Mucosa of descending colon (tissue), 3 donors: ENCODE data around the gene CFAP298. TPM values are rescaled to one million over a fixed set of nuclear protein-coding genes. Genes with fewer than 3 reads are reported as not detected.

Experiments
- ATAC-seq: fragments of 200-7000 bp; cut with Tn5 transposase; one replicate; pipeline ENCODE4 v1.9.1; 2020; ENCODE audit warnings: mild to moderate bottlenecking, moderate library complexity
- DNase-seq, 3 donors: peaks; one replicate each; pipeline ENCODE4 v3.0.0-alpha.2; 2020
- H3K36me3 ChIP-seq: fragments of 200-600 bp; one replicate; pipeline ENCODE4 v1.8.0; 2021; ENCODE audit warnings: low read depth, mild to moderate bottlenecking
- H3K4me1 ChIP-seq: fragments of 200-600 bp; one replicate; pipeline ENCODE4 v1.8.0; 2021; ENCODE audit warnings: low read depth, mild to moderate bottlenecking
- H3K4me3 ChIP-seq: fragments of 200-600 bp; one replicate; pipeline ENCODE4 v1.8.0; 2021; ENCODE audit warnings: mild to moderate bottlenecking
- H3K9me3 ChIP-seq: fragments of 200-600 bp; one replicate; pipeline ENCODE4 v1.8.0; 2021; ENCODE audit warnings: mild to moderate bottlenecking
- intact Hi-C, 2 donors: fragments of 100-400 bp; cut with DNase I in 1 of 2; cut with micrococcal nuclease in 1 of 2; formaldehyde crosslinking; loops; one replicate each; pipeline versions ENCODE4 v1.11.0 to v1.11.1; 2022; cut with DNase I, micrococcal nuclease
- total RNA-seq, 3 donors: library from RNA; stranded (reverse); fragmentation: NEBNext Ultra II Directional in 2 of 3; extraction: Animal tissue kit (Norgen Biotek cat#: 25700) in 2 of 3; gene quantifications; one replicate each; pipeline versions ENCODE4 v1.2.1 to v1.2.4, GENCODE V29; 2021 to 2023
- TF ChIP-seq, protein P1 (sequence below): fragments of 200-600 bp; IDR thresholded peaks from one replicate; pipeline ENCODE4 v1.8.0; 2022; ENCODE audit warnings: antibody characterized with exemption, mild to moderate bottlenecking
- donor health status: DM: no; HTN: no; CAD: no; lungs with moderate emphysema.
- donor health status: DM: no; HTN: no; CAD: no.
- donor health status: DM: no; HTN: yes; CAD: no.

The CFAP298 gene
- total RNA-seq, 3 donors from 2014 or later, result 24.2 to 35.6 (median 27.0) TPM

- no peaks in the 10 kb centered on the region for H3K9me3 ChIP-seq
- intact Hi-C loops, result loop anchor here (10.0 kb wide), 2 partner anchors 155 to 165 kb away; partner anchors contain the start of gene EVA1C (in 1 of the 2)
These were observed 42.6 kb downstream of the CFAP298 start for GRCh38 chr21:32569261-32570230.

GRCh38 chr21:32567626-32568025 lies 44.6 kb downstream of the CFAP298 start:
- ATAC-seq, result no peak
- DNase-seq, result no peak
- H3K36me3 ChIP-seq, result no peaks in the 10 kb centered on the region
- intact Hi-C loops, result no loop called here
- H3K4me3 ChIP-seq, result no peak overlapping the region
- TF ChIP-seq, protein P1, sequence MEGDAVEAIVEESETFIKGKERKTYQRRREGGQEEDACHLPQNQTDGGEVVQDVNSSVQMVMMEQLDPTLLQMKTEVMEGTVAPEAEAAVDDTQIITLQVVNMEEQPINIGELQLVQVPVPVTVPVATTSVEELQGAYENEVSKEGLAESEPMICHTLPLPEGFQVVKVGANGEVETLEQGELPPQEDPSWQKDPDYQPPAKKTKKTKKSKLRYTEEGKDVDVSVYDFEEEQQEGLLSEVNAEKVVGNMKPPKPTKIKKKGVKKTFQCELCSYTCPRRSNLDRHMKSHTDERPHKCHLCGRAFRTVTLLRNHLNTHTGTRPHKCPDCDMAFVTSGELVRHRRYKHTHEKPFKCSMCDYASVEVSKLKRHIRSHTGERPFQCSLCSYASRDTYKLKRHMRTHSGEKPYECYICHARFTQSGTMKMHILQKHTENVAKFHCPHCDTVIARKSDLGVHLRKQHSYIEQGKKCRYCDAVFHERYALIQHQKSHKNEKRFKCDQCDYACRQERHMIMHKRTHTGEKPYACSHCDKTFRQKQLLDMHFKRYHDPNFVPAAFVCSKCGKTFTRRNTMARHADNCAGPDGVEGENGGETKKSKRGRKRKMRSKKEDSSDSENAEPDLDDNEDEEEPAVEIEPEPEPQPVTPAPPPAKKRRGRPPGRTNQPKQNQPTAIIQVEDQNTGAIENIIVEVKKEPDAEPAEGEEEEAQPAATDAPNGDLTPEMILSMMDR, result no peak
- no peaks in the 10 kb centered on the region for H3K9me3 ChIP-seq
- no peaks in the 10 kb centered on the region for H3K4me1 ChIP-seq

More at GRCh38 chr21:32569261-32570230, 42.6 kb downstream of the CFAP298 start:
- H3K4me1 ChIP-seq, result no peaks in the 10 kb centered on the region
- no peak overlapping the region for H3K4me3 ChIP-seq
- DNase-seq, result peak; percentile 72 to 86 (median 80)
- ATAC-seq, result peak; percentile 91
- no peaks in the 10 kb centered on the region for H3K36me3 ChIP-seq
- TF ChIP-seq, protein P1, result peak; percentile 75

DNA sequence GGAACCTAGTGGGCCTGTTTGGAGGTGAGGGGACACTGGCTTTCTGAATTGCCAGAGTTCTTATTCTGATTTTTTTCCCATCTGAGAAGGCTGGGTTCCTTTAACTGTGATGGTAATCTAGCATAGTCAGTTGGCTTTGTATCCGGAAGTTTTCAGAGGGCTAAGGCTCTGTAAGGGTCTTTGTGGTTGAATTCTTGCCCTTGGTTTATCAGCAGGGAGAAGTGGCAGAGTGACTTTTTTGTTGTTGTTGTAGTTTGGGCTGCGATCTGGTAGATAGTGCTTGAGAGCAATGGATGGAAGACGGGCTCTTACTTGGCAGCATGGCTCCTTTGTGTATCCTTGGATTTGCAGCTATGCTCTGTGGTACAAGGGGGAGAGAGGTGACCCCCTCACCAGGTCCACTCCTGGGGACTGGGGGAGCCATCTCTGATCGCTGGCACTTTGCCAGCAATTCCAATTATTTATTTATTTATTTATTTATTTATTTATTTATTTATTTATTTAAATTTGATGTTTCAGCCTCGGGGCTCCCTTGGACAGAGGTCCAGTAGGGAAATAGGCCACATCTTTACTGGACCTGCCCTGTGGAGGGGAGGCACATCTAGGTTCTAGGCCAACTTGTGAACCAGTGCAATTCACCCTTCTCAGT lies 45.3 kb downstream of the CFAP298 start:
- ATAC-seq (no peak), DNase-seq (no peak)
- TF ChIP-seq, protein P1, result no peak
- intact Hi-C loops, result no loop called here
- Histone ChIP-seq H3K4me3 (no peak overlapping the region), H3K36me3 (no peaks in the 10 kb centered on the region), H3K9me3 (no peaks in the 10 kb centered on the region), H3K4me1 (no peaks in the 10 kb centered on the region)

GRCh38 chr21:32565856-32566465 lies 46.2 kb downstream of the CFAP298 start:
- no peaks in the 10 kb centered on the region for H3K4me1 ChIP-seq
- no peaks in the 10 kb centered on the region for H3K36me3 ChIP-seq
- no peak for ATAC-seq
- TF ChIP-seq, protein P1, result no peak
- H3K4me3 ChIP-seq, result no peak overlapping the region
- DNase-seq, result no peak
- intact Hi-C loops, result no loop called here
- H3K9me3 ChIP-seq, result no peaks in the 10 kb centered on the region

DNA sequence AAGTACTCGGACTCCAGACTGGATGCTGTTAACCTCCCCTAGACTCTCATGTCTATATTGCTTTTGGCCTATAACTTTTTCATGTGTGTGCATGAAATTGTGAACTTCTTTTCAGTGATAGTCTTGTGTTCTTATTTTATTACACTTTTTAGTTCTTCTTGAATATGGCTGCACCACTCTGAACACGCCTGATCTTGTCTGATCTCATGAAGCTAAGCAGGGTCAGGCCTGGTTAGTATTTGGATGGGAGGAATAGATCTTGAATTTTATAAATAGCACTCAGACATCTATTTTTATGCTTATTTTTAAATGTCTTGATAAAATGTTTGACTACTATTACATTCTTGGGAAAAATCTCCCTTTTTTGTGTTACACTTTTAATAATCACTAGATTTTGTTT lies 49.3 kb downstream of the CFAP298 start:
- no peak for DNase-seq
- TF ChIP-seq, protein P1, result no peak
- intact Hi-C loops, result no loop called here
- H3K4me1 ChIP-seq, result no peaks in the 10 kb centered on the region
- H3K36me3 ChIP-seq, result no peaks in the 10 kb centered on the region
- ATAC-seq, result no peak
- no peaks in the 10 kb centered on the region for H3K9me3 ChIP-seq
- no peak overlapping the region for H3K4me3 ChIP-seq
